Upper lobe of left lung (tissue), 4 donors: ENCODE data around the gene ETFA.

Experiments
- EP300 ChIP-seq, 4 donors: sonication (generic); formaldehyde crosslinking; IDR thresholded peaks; one replicate each; pipeline ENCODE4 v1.5.1; 2017; ENCODE audit warnings: antibody characterized with exemption in 4 of 4, control low read depth in 2 of 4
- POLR2A ChIP-seq, 4 donors: fragments of 450-650 bp; IDR thresholded peaks; one replicate each; pipeline ENCODE4 v1.5.1; 2016 to 2017; ENCODE audit warnings: antibody characterized with exemption in 4 of 4, mild to moderate bottlenecking in 2 of 4
- POLR2AphosphoS5 ChIP-seq, 2 donors: sonication (generic); formaldehyde crosslinking; IDR thresholded peaks; one replicate each; pipeline ENCODE4 v1.5.1; 2017; ENCODE audit warnings: antibody characterized with exemption in 2 of 2
- TF ChIP-seq, protein P1 (sequence below), 6 experiments: fragments of 450-650 bp in 4 of 6; fragments of 200-600 bp in 2 of 6; sonication (generic) in 2 of 6; IDR thresholded peaks; one replicate each; pipeline ENCODE4 v1.5.1; 2016 to 2019; ENCODE audit warnings: antibody characterized with exemption in 6 of 6

- TF ChIP-seq, protein P1, sequence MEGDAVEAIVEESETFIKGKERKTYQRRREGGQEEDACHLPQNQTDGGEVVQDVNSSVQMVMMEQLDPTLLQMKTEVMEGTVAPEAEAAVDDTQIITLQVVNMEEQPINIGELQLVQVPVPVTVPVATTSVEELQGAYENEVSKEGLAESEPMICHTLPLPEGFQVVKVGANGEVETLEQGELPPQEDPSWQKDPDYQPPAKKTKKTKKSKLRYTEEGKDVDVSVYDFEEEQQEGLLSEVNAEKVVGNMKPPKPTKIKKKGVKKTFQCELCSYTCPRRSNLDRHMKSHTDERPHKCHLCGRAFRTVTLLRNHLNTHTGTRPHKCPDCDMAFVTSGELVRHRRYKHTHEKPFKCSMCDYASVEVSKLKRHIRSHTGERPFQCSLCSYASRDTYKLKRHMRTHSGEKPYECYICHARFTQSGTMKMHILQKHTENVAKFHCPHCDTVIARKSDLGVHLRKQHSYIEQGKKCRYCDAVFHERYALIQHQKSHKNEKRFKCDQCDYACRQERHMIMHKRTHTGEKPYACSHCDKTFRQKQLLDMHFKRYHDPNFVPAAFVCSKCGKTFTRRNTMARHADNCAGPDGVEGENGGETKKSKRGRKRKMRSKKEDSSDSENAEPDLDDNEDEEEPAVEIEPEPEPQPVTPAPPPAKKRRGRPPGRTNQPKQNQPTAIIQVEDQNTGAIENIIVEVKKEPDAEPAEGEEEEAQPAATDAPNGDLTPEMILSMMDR (IDR thresholded peaks at IDR 0.05), result no peak
- TF ChIP-seq POLR2A (IDR thresholded peaks at IDR 0.05) (no peak), EP300 (IDR thresholded peaks at IDR 0.05) (no peak), POLR2AphosphoS5 (IDR thresholded peaks at IDR 0.05) (no peak)
Measured at GRCh38 chr15:76201536-76202255, 109.6 kb downstream of the ETFA start.
